MM.1S (cell line): ENCODE data around the gene KCNH4.

ENCODE experiments used
- DNase-seq: peaks from one replicate; pipeline ENCODE4 v3.0.0-alpha.2; 2015
- H2AFZ ChIP-seq: fragments of 300-600 bp; sonication (generic); 2 replicates; pipeline ENCODE4 v1.6.0; 2016; ENCODE audit warnings: antibody characterized with exemption, low read length
- H3F3A ChIP-seq: fragments of 300-600 bp; sonication (generic); 2 replicates; pipeline ENCODE4 v1.6.1; 2016; ENCODE audit warnings: mild to moderate bottlenecking, antibody characterized with exemption, low read length, moderate library complexity, mixed read lengths; ENCODE audit not compliant: insufficient read depth
- H3K27ac ChIP-seq: fragments of 300-600 bp; sonication (generic); 2 replicates; pipeline ENCODE4 v1.5.1; 2016; ENCODE audit warnings: mild to moderate bottlenecking, low read length
- H3K27me3 ChIP-seq: fragments of 300-600 bp; sonication (generic); replicated peaks from 2 replicates; pipeline ENCODE4 v1.6.0; 2016; ENCODE audit warnings: low read length; ENCODE audit not compliant: insufficient read depth
- H3K36me3 ChIP-seq: fragments of 300-600 bp; sonication (generic); replicated peaks from 2 replicates; pipeline ENCODE4 v1.6.1; 2016; ENCODE audit warnings: mild to moderate bottlenecking, low read length, mixed read lengths; ENCODE audit not compliant: insufficient read depth
- H3K4me1 ChIP-seq: fragments of 300-600 bp; sonication (generic); 2 replicates; pipeline ENCODE4 v1.6.1; 2016; ENCODE audit warnings: low read length, mixed read lengths
- H3K4me2 ChIP-seq: fragments of 300-600 bp; sonication (generic); 2 replicates; pipeline ENCODE4 v1.6.0; 2016; ENCODE audit warnings: low read depth, low read length
- H3K4me3 ChIP-seq: fragments of 300-600 bp; sonication (generic); 2 replicates; pipeline ENCODE4 v1.5.1; 2016; ENCODE audit warnings: low read length, mixed read lengths
- H3K79me2 ChIP-seq: fragments of 300-600 bp; sonication (generic); 2 replicates; pipeline ENCODE4 v1.6.1; 2016; ENCODE audit warnings: mixed run types, low read length, mixed read lengths
- H3K9ac ChIP-seq: fragments of 300-600 bp; sonication (generic); 2 replicates; pipeline ENCODE4 v1.6.1; 2016; ENCODE audit warnings: low read length, mixed read lengths
- H3K9me2 ChIP-seq: fragments of 300-600 bp; sonication (generic); replicated peaks from 2 replicates; pipeline ENCODE4 v1.6.1; 2016; ENCODE audit warnings: mild to moderate bottlenecking, low read length, mixed read lengths; ENCODE audit not compliant: insufficient read depth
- H3K9me3 ChIP-seq: fragments of 300-600 bp; sonication (generic); replicated peaks from 2 replicates; pipeline ENCODE4 v1.6.1; 2016; ENCODE audit warnings: mild to moderate bottlenecking, low read length, mixed read lengths; ENCODE audit not compliant: insufficient read depth
- H4K20me1 ChIP-seq: fragments of 300-600 bp; sonication (generic); 2 replicates; pipeline ENCODE4 v1.6.1; 2016; ENCODE audit warnings: mild to moderate bottlenecking, low read length, moderate library complexity, mixed read lengths; ENCODE audit not compliant: insufficient read depth
- EZH2 ChIP-seq: fragments of 300-600 bp; sonication (generic); optimal IDR thresholded peaks from 2 replicates; pipeline ENCODE3; 2017; ENCODE audit warnings: low read depth, mild to moderate bottlenecking, antibody characterized with exemption, low read length, mixed read lengths
- EZH2phosphoT487 ChIP-seq: fragments of 300-600 bp; sonication (generic); IDR thresholded peaks from 2 replicates; pipeline ENCODE4 v1.6.1; 2018; ENCODE audit warnings: antibody characterized with exemption, low read length
- TF ChIP-seq, protein P1 (sequence below): fragments of 300-600 bp; sonication (generic); IDR thresholded peaks from 2 replicates; pipeline ENCODE4 v1.5.1; 2016; ENCODE audit warnings: antibody characterized with exemption, low read length, mixed read lengths

Gene KCNH4

DNA sequence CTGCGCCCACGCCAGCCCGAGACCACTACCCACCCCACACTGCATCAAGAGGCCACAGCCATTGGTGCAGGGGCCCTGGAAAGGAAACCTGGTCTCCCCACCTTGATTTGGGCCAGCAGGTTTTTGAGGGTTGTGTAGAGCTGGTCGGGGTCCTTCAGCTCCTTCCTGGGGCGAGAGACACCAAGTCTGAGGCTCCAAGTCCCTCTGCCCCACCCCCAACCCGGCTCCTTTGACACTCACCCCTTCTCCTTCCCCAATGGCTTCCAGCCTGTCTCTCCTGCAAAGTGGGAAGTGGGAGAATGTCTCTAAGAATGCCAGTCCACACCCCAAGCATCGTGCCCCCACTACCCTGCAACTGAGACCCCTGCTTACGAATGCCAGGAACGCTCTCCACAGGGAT lies 66.8 kb downstream of the KCNH4 start:
- peaks cover 40% of the 10 kb centered on the region for H3K4me1 ChIP-seq
- no peaks in the 10 kb centered on the region for H4K20me1 ChIP-seq
- no peak for DNase-seq
- H3K9ac ChIP-seq: no peak overlapping the region
- no peaks in the 10 kb centered on the region for H3K36me3 ChIP-seq
- H3F3A ChIP-seq: peaks cover 38% of the 10 kb centered on the region
- TF ChIP-seq EZH2: no peak
- no peaks in the 10 kb centered on the region for H3K27me3 ChIP-seq
- H3K9me2 ChIP-seq: no peaks in the 10 kb centered on the region
- H3K9me3 ChIP-seq: no peaks in the 10 kb centered on the region
- H3K79me2 ChIP-seq: peaks cover 6% of the 10 kb centered on the region; the same call in 1 of the 2 replicates
- no peak overlapping the region for H3K4me3 ChIP-seq
- no peak overlapping the region for H3K27ac ChIP-seq
- no peak overlapping the region for H2AFZ ChIP-seq
- no peak overlapping the region for H3K4me2 ChIP-seq

DNA sequence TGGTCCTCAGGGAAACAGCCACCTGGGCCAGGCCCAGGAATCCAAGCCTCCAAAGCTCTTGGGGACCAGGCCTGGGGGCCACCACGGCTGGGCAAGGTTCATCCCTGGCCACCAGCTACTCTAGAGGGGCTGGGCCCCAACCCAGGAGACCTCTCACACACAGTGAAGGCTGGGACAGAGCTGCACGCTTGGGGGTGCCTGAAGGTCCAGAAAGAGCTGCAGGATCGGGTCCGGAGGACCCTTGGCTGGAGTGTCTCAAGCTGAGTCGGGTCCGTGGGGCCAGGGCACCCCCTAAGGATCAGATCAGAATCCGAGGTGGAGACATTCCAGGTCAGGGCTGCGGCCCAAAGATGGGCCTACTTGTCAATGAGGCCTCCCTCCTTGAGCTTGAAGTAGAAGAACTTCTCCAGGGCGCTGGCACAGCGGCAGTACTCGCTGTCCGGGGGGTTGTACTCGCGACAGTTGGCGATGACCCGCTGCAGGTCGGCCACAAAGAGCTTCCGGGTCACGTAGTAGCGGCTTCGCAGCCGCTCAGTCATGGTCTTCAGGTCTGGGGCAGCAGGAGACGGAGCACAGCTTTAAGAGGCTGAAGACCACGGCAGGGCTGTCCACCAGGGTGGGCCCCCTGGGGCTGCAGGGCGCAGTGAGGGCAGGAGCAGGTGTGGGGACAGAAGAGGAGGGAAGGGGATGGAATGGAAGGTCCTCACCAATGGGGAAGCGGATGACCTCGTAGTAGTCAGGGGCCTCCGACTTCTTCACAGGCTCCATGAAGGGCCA lies 67.5 kb downstream of the KCNH4 start:
- Histone ChIP-seq H3K27me3 (no peaks in the 10 kb centered on the region), H3K9ac (peak overlapping the region; percentile 48; the same call in 1 of the 2 replicates), H3K27ac (peak overlapping the region; percentile 85), H3K9me2 (no peaks in the 10 kb centered on the region), H4K20me1 (no peaks in the 10 kb centered on the region), H3K4me1 (peaks cover 40% of the 10 kb centered on the region), H3F3A (peaks cover 38% of the 10 kb centered on the region), H3K36me3 (no peaks in the 10 kb centered on the region), H3K9me3 (no peaks in the 10 kb centered on the region), H3K4me2 (peak overlapping the region; percentile 77), H3K79me2 (peaks cover 6% of the 10 kb centered on the region; the same call in 1 of the 2 replicates), H2AFZ (no peak overlapping the region), H3K4me3 (0 out of 2 replicates have a peak overlapping the region, but pooled peaks have one; percentile 6)
- TF ChIP-seq, protein P1, sequence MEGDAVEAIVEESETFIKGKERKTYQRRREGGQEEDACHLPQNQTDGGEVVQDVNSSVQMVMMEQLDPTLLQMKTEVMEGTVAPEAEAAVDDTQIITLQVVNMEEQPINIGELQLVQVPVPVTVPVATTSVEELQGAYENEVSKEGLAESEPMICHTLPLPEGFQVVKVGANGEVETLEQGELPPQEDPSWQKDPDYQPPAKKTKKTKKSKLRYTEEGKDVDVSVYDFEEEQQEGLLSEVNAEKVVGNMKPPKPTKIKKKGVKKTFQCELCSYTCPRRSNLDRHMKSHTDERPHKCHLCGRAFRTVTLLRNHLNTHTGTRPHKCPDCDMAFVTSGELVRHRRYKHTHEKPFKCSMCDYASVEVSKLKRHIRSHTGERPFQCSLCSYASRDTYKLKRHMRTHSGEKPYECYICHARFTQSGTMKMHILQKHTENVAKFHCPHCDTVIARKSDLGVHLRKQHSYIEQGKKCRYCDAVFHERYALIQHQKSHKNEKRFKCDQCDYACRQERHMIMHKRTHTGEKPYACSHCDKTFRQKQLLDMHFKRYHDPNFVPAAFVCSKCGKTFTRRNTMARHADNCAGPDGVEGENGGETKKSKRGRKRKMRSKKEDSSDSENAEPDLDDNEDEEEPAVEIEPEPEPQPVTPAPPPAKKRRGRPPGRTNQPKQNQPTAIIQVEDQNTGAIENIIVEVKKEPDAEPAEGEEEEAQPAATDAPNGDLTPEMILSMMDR: no peak
- no peak for TF ChIP-seq EZH2
- TF ChIP-seq EZH2phosphoT487: no peak
- DNase-seq: no peak

DNA sequence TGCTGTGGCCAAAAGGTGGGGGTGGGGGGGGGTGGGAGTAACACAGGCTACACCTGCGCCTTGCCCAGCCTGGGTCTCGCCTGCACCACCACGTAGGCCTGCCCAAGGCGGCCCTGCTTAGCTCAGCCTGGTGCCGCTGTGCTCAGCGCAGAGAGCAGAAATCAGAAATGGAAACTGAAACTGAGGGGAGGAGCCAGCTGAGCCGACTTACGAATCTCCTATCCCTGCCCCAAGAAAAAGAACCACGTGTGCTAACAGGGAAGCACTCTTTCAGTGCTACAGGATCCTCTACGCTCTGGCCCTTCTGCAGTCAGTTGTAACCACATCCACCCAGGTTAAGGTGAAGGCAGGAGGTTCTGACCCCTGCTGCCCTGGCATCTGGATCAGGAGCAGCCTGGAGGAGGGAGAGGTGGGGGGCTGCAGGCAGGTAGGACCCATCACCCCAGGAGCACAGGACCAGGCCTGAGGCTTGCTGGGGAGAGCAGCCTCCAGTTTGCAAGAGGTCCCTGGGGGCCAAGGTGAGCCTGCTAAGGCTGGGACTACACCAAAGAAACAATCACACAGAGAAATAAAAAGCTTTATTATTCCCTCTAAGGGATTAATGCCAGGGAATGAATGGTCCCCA lies 68.3 kb downstream of the KCNH4 start, which contains the start of gene DHX58:
DHX58 (minus strand) TSS at position 163 of the 625 bp plus-strand sequence. CDS start 822 bp downstream, outside the sequence.
- peak within 1 kb of the TSS; percentile 6; the same call in 1 of the 2 replicates for H2AFZ ChIP-seq

More for the DNA sequence above, 68.3 kb downstream of the KCNH4 start, which contains the start of gene DHX58:
- no peaks in the 10 kb centered on the region for H3K9me3 ChIP-seq
- peaks cover 6% of the 10 kb centered on the region; the same call in 1 of the 2 replicates for H3K79me2 ChIP-seq
- no peaks in the 10 kb centered on the region for H4K20me1 ChIP-seq
- H3K36me3 ChIP-seq: no peaks in the 10 kb centered on the region
- H3K4me1 ChIP-seq: peaks cover 44% of the 10 kb centered on the region
- peak; percentile 98 for DNase-seq
- peak within 1 kb of the TSS; percentile 85 for H3K27ac ChIP-seq
- H3K4me3 ChIP-seq: peak within 1 kb of the TSS; percentile 13; the same call in 1 of the 2 replicates
- TF ChIP-seq EZH2phosphoT487 (no peak), EZH2 (no peak)
- TF ChIP-seq, protein P1: no peak
- peak within 1 kb of the TSS; percentile 48; the same call in 1 of the 2 replicates for H3K9ac ChIP-seq
- H3K4me2 ChIP-seq: peak within 1 kb of the TSS; percentile 77
- no peaks in the 10 kb centered on the region for H3K9me2 ChIP-seq
- H3F3A ChIP-seq: peaks cover 38% of the 10 kb centered on the region
- no peaks in the 10 kb centered on the region for H3K27me3 ChIP-seq
